Anterior cingulate cortex (tissue), 58 donors: ENCODE results near the gene KCNC2.
"Not testable (repeated sequence)": the region's sequence is repeated elsewhere in the genome, so short reads cannot be mapped to it uniquely, and the experiment has no call there.

Experiments used
- DNase-seq, 58 donors: peaks; one replicate each; lab custom pipeline; 2025; lab: John Stamatoyannopoulos, UW

KCNC2 gene

DNA sequence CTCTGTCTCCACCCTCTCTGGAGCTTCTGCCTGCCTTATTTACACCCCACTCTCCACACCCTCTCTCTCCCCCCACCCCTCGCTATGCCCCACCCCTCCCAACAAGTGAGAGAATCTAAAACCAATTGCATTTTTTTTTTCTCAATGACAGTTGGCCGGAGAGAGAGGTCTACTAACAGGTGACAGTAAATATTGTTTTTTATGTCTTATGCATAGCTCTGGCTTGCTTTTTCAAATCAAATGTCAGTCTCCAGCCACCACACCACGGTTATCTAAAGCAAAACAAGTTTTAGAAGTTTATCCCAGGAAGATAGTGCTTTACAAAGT is at the start of gene KCNC2:
TSS of gene KCNC2 (minus strand) at position 28 of the 327 bp plus-strand sequence.
- no peak for DNase-seq

DNA sequence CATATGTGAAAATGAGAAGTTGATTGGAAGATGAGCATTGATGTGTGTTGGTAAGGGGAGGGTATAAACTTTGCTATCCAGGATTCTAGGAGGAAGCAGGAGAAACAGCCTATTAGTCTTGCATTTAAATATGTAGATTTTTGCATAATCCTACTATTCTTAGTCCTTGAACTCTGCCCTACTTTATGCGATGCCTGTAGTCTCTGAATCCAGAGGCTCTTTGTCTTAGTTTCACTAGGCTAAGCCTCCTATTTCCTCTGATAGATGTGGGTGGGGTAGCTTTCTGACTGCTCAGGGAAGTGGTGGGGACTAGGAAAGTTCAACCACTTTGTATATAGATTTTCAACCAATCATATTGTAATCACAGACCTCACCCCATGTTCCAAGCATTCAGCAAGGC is 49.5 kb upstream of the KCNC2 start:
- DNase-seq = no peak

DNA sequence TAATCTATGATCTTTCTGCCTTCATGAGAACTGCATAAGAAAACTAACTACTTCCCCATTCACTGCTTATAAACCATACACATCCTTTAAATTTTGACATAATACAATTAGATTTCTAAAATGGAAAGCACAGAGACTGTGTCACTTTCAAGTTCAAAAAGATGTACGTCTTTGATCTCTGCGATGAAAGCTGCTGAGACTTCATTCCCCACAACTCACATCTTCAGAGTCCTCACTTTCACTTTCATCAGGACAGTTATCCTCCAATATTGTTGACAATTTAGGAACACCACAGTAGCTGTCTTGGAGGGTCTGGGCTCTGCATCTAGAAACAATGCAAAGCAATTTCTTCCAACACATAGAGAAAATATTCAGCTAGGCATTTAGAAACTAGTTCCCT is 47.9 kb upstream of the KCNC2 start:
- DNase-seq = no peak

- DNase-seq = no peak
Measured at GRCh38 chr12:75245108-75245507, 35.5 kb upstream of the KCNC2 start.

DNA sequence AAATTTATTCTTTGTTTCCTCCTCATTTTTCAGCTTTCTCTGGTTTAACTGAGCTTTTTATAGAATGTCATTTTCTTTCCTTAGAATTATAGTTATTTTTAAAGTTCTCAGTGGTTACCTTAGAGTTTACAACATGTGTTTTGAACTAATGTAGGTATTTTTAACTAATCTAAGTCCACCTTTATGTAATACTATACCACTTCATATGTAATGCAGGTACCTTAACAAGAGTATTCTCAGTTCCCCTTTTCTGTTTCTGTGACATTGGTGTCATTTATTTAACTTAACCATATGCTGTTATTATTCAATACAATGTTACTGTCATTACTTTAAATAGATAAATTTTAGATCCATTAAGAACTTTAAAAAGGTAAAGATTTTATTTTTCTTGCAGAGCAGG is 30.3 kb upstream of the KCNC2 start:
- DNase-seq = no peak

GRCh38 chr12:75236206-75236605 is 26.6 kb upstream of the KCNC2 start:
- DNase-seq = no peak

- DNase-seq = no peak
Measured at GRCh38 chr12:75227132-75227531, 17.5 kb upstream of the KCNC2 start.

DNA sequence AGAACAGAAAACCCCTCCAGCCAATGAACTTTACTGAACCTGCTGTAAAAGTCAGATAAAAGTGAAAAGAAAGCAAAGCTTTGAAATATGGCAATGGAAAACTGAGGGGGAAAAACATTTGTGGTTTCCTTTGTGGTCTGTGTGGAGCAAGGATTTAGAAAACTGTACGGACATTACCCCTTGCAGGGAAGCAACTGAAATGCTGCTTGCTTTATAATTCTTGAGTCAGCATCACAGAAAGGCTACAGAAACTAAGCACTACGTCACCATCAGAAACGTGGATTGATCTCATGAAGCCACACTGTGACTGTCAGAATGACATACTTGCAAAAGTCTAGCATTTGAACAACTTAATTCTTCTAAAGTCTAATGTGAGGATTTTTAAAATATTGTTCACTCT is 2.4 kb upstream of the KCNC2 start:
- DNase-seq = no peak

- DNase-seq = peak in 20 of 58 donors; percentile 3 to 74 (median 44)
Measured at GRCh38 chr12:75208856-75209811, 505 bp downstream of the KCNC2 start.

DNA sequence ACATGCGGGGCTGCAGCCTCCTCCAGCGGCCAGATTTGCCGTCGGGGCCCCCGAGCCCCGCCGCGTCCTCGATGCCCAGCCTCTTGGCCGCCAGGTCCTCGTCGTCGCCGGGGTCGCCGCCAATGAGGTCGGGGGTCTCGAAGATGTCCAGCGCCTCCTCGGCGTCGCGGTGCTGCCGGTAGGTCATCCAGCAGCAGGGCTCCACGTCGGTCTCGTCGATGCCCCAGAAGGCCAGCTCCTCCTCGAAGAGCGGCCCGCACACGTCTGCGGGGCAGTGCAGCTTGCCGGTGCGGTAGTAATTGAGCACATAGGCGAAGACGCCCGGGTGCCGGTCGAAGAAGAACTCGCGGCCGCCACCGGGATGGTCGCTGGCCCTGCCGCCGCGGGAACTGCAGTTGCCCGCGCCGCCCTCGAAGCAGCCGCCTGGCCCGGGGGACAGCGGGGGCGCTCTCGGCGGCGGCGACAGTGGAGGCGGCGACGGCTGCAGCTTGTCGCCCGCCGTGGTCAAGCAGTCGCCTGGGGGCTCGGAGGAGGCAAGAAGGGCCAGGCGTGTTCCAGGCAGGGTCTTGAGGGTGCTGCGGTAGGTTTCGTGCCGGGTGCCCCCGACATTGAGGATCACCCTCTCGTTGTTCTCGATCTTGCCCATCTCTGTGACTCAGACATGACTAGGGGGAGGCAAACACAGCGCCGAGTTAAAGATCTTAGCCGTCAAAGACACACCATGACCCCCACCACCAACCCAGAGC is 2.1 kb downstream of the KCNC2 start:
- DNase-seq = peak in 3 of 58 donors; percentile 2 to 9 (median 9)

DNA sequence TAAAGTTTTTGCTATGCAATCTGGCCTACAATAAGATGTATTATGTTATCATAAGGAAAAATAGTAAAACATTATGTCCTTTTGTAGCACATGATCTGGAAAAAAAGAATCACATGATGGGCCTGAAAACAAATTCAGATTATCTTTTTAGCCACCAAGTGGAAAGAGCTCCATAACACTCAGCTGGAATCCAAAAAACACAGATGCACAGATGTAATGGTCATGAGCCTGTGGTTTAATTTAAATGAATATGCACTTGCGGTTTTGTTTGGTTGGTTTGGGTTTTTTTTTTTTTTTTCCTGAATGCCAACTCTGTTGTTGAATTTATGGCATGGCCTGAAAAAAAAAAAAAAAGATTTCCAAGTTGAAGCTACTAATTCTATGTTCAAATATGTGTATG is 4.1 kb downstream of the KCNC2 start:
- DNase-seq = no peak

- no peak for DNase-seq
Measured at GRCh38 chr12:75196865-75197264, 12.8 kb downstream of the KCNC2 start.

GRCh38 chr12:75196408-75196807 is 13.2 kb downstream of the KCNC2 start:
- DNase-seq = no peak

- DNase-seq = no peak
Measured at GRCh38 chr12:75194250-75194649, 15.4 kb downstream of the KCNC2 start.

DNA sequence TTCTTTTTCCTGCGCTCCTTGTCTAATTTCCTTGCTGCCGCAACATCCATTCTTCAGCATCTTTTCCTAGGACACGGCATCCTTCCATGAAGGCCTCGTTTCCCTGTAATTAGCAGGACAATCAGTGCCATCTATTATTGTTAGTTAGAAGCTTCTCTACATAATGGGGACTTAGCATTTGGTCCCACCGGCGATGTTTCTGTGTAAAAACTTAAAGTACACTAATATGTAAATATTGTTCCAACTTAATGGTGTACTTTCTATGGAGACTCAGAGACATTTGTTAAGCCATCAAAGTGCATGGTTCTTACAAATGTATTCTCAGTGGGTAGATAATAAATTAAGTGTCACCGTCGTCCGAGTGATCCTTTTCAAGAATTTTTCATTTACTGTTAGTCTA is 17.4 kb downstream of the KCNC2 start:
- no peak for DNase-seq

DNA sequence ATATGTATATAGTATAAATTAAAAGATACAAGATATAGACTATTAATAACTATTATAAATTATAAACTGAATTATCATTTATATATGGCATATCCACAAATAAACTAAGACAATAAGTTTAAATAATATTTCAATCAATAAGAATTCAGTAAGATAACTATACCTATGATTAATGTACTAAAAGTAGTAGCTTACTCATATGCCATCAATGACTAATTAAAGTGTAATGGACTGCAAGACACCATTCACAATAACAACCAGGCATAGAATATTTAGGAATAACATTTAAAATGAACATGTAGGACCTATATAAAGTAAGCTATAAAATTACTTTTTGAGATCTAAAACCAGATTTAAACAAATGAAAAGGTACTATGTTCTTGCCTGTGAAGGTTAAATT is 18.8 kb downstream of the KCNC2 start:
- DNase-seq = no peak

DNA sequence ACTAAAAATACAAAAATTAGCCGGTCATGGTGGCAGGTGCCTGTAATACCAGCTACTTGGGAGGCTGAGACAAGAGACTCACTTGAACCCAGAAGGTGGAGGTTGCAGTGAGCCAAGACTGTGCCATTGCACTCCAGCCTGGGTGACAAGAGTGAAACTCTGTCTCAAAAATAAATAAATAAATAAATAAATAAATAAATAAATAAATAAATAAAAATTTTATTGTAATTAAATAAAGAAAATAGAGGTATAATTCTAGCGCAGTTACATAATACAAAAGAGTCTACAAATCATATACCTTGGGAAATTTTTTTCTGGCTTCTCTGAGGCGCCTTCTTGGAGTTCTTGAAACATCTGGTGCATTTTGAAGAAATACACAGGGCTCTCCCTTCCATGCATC is 23.8 kb downstream of the KCNC2 start:
- not testable (repeated sequence) for DNase-seq

DNA sequence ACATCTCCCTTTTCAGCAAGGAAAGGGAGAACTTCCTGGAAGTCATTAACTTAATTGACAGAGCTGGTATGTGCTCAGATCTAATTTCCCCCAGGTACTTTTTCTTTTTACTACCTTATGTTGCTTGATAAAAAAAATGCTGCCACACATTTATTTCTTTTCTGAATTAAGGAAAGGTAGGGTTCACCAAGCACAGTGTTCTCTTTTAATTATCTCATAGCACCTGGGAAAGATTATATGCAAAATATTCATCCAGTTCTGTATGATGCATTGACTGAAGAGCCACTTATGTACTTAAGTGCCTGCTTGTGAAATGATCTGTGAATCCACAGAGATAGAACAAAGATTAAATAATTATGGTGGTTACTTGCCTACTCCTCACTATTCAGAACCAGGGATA is 25.1 kb downstream of the KCNC2 start:
- DNase-seq = no peak

- DNase-seq = no peak
Measured at GRCh38 chr12:75183967-75184366, 25.7 kb downstream of the KCNC2 start.

DNA sequence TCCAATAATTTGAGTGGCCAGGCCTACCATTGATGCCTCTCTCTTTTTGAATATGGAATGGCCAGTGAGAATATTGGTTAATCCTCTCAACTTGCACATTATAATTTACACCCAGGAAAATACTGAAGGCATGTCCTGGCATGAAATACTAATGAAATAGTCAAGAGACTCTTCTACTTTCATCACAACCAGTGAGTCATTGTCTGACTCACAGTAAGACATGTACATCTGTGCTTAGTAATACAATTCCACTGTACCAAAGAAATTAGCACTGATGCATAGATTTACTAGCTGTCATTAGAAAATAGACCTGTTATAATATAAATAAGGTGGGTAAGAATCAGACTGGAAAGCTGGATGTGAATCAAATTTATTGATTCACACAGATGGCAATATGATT is 31.6 kb downstream of the KCNC2 start:
- DNase-seq = no peak

DNA sequence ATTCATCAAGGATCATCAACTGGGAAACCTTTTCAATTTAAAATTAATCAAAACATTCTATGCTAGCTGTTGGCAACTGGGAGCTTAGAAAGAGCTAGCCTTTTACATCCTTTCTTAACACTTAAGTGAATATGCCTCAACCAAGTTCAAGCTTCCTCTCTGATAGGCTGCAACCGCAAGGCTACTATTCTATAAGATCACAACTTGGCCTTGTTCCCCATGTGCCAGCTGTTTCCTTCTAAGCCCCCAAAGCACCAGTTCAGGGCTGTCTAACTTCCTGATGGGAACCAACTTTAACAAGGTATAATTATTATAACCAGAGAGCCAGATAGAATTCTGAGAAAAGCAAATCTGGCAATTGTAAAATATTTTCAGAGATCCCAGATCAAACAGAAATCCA is 37.0 kb downstream of the KCNC2 start:
- no peak for DNase-seq

DNA sequence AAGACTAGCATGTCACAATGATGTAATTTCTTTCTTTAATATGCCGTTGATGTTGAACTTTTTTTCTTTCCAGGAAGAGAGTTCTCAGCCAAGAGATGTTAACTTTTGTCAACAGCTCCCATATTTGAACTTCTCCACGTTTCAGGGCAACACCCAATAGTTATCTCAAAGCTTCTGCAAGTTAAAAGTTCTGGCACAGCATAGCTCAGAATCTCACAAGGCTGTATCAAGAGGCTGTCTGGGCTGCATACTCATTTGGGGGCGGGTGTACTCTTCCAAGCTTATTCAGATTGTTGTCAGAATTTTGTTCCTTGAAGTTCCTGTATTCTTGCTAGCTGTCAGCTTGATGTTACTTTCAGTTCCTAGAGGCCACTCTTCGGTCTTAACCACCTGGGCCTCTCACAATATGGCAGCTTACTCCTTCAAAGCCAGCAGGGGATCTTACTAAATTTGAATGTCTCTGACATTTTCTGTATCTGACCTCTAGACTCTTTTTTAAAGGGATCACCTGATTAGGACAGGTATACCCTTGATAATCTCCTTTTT is 38.9 kb downstream of the KCNC2 start:
- DNase-seq = no peak
